ENCODE measurements around the gene FZD8.

- TF ChIP-seq POLR2AphosphoS5 (IDR thresholded peaks at IDR 0.05) = no peak
- no peak for TF ChIP-seq CTCF (IDR thresholded peaks at IDR 0.05)
- no peak for TF ChIP-seq POLR2A (IDR thresholded peaks at IDR 0.05)
- no peak for TF ChIP-seq EP300 (IDR thresholded peaks at IDR 0.05)
Measured at GRCh38 chr10:35595106-35595505, 47.0 kb downstream of the FZD8 start.
